PC-9 (cell line): ENCODE results near the gene TBRG4.

Source experiments
- CTCF ChIP-seq: fragments of 200-600 bp; sonication (generic); conservative IDR thresholded peaks from 2 replicates; pipeline ENCODE4 v1.6.1; 2017; ENCODE audit warnings: mixed run types, antibody characterized with exemption, mild to moderate bottlenecking, moderate library complexity
- EZH2 ChIP-seq: fragments of 200-600 bp; sonication (generic); IDR thresholded peaks from 2 replicates; pipeline ENCODE4 v1.8.0; 2017; ENCODE audit warnings: antibody characterized with exemption, low read depth

GRCh38 chr7:45125193-45125904, 13.9 kb upstream of the TBRG4 start:
- no peak for TF ChIP-seq CTCF
- no peak for TF ChIP-seq EZH2
